T-helper 17 cell (primary cell): ENCODE measurements around the gene NCBP2. TPM values are rescaled to one million over a fixed set of nuclear protein-coding genes. Genes with fewer than 3 reads are reported as not detected.
"Not testable (repeated sequence)": the region's sequence is repeated elsewhere in the genome, so short reads cannot be mapped to it uniquely, and the experiment has no call there.

Source experiments
- ATAC-seq: fragments of 150-1000 bp; cut with Tn5 transposase; 2 replicates; pipeline ENCODE4 v1.10.0; 2021; ENCODE audit warnings: mild to moderate bottlenecking, moderate library complexity
- DNase-seq, 3 donors: peaks; one replicate each; pipeline versions ENCODE4 v3.0.0 to v3.0.0-alpha.2; 2020 to 2021
- H3K9me3 ChIP-seq: one replicate; pipeline ENCODE4 v1.7.0; 2013; ENCODE audit warnings: low read length, mild to moderate bottlenecking; ENCODE audit not compliant: control insufficient read depth, poor library complexity, severe bottlenecking
- H3K27ac Mint-ChIP-seq: one replicate; pipeline ENCODE4 v1.8.0; 2022; ENCODE audit warnings: mild to moderate bottlenecking, moderate library complexity, mixed read lengths
- H3K27me3 Mint-ChIP-seq: one replicate; pipeline ENCODE4 v1.8.0; 2022; ENCODE audit warnings: mixed read lengths
- H3K36me3 Mint-ChIP-seq: one replicate; pipeline ENCODE4 v1.8.0; 2022; ENCODE audit warnings: low read depth, mixed read lengths
- H3K4me1 Mint-ChIP-seq: one replicate; pipeline ENCODE4 v1.8.0; 2022; ENCODE audit warnings: mild to moderate bottlenecking, mixed read lengths
- H3K4me3 Mint-ChIP-seq: one replicate; pipeline ENCODE4 v1.8.0; 2022; ENCODE audit warnings: mild to moderate bottlenecking, moderate library complexity, mixed read lengths
- total RNA-seq, 4 donors: library from RNA in 2 of 4; stranded (reverse) in 2 of 4; gene quantifications; one replicate each; pipeline ENCODE4 v1.2.3 and lab custom pipeline; 2022 to 2026

NCBP2 gene
- total RNA-seq, 2 donors from 2014 or later, result 48.7 to 51.7 TPM

- ATAC-seq (no peak), DNase-seq (no peak)
- Mint-ChIP-seq H3K4me3 (no peak overlapping the region), H3K4me1 (peaks cover 9% of the 10 kb centered on the region), H3K27ac (no peak overlapping the region), H3K36me3 (peaks cover 4% of the 10 kb centered on the region), H3K27me3 (peaks cover 5% of the 10 kb centered on the region)
- H3K9me3 ChIP-seq, result no peaks in the 10 kb centered on the region
These were observed 21.3 kb upstream of the NCBP2 start for GRCh38 chr3:196963631-196963953.

GRCh38 chr3:196962930-196963630, 20.8 kb upstream of the NCBP2 start:
- H3K4me1 Mint-ChIP-seq, result peaks cover 7% of the 10 kb centered on the region
- no peak for DNase-seq
- H3K4me3 Mint-ChIP-seq, result no peak overlapping the region
- H3K36me3 Mint-ChIP-seq, result peaks cover 4% of the 10 kb centered on the region
- no peak overlapping the region for H3K27ac Mint-ChIP-seq
- peaks cover 5% of the 10 kb centered on the region for H3K27me3 Mint-ChIP-seq
- H3K9me3 ChIP-seq, result no peaks in the 10 kb centered on the region
- ATAC-seq, result no peak

- no peaks in the 10 kb centered on the region for H3K9me3 ChIP-seq
- DNase-seq (no peak), ATAC-seq (no peak)
- H3K4me3 Mint-ChIP-seq, result no peak overlapping the region
- peaks cover 4% of the 10 kb centered on the region for H3K36me3 Mint-ChIP-seq
- H3K27me3 Mint-ChIP-seq, result peaks cover 5% of the 10 kb centered on the region
- no peak overlapping the region for H3K27ac Mint-ChIP-seq
- peaks cover 4% of the 10 kb centered on the region for H3K4me1 Mint-ChIP-seq
These were observed 20.0 kb upstream of the NCBP2 start for GRCh38 chr3:196962108-196962929.

- Mint-ChIP-seq H3K27ac (no peak overlapping the region), H3K36me3 (peaks cover 4% of the 10 kb centered on the region)
- ATAC-seq, result no peak
These were observed 12.5 kb upstream of the NCBP2 start for GRCh38 chr3:196954832-196955231.

GRCh38 chr3:196951371-196951770, 9.0 kb upstream of the NCBP2 start:
- H3K36me3 Mint-ChIP-seq, result no peaks in the 10 kb centered on the region
- ATAC-seq (no peak), DNase-seq (no peak)
- no peak overlapping the region for H3K27ac Mint-ChIP-seq
- no peaks in the 10 kb centered on the region for H3K9me3 ChIP-seq
- H3K27me3 Mint-ChIP-seq, result no peaks in the 10 kb centered on the region
- peaks cover 2% of the 10 kb centered on the region for H3K4me1 Mint-ChIP-seq
- H3K4me3 Mint-ChIP-seq, result no peak overlapping the region

More at GRCh38 chr3:196954832-196955231, 12.5 kb upstream of the NCBP2 start:
- no peak overlapping the region for H3K4me3 Mint-ChIP-seq
- no peaks in the 10 kb centered on the region for H3K9me3 ChIP-seq
- peaks cover 5% of the 10 kb centered on the region for H3K27me3 Mint-ChIP-seq
- DNase-seq, result no peak
- H3K4me1 Mint-ChIP-seq, result peaks cover 4% of the 10 kb centered on the region

GRCh38 chr3:196949750-196950149, 7.4 kb upstream of the NCBP2 start:
- DNase-seq (no peak), ATAC-seq (no peak)
- Mint-ChIP-seq H3K4me3 (no peak overlapping the region), H3K4me1 (peaks cover 4% of the 10 kb centered on the region), H3K27me3 (no peaks in the 10 kb centered on the region), H3K27ac (no peak overlapping the region), H3K36me3 (no peaks in the 10 kb centered on the region)
- no peaks in the 10 kb centered on the region for H3K9me3 ChIP-seq

- no peaks in the 10 kb centered on the region for H3K36me3 Mint-ChIP-seq
- DNase-seq, result no peak
- no peaks in the 10 kb centered on the region for H3K9me3 ChIP-seq
- no peak overlapping the region for H3K27ac Mint-ChIP-seq
- H3K4me1 Mint-ChIP-seq, result peaks cover 6% of the 10 kb centered on the region
- H3K27me3 Mint-ChIP-seq, result no peaks in the 10 kb centered on the region
- ATAC-seq, result no peak
- H3K4me3 Mint-ChIP-seq, result no peak overlapping the region
These were observed 6.9 kb upstream of the NCBP2 start for GRCh38 chr3:196949285-196949619.

GRCh38 chr3:196948442-196949284, 6.3 kb upstream of the NCBP2 start:
- Mint-ChIP-seq H3K27ac (no peak overlapping the region), H3K4me3 (no peak overlapping the region), H3K36me3 (no peaks in the 10 kb centered on the region), H3K27me3 (no peaks in the 10 kb centered on the region), H3K4me1 (peaks cover 10% of the 10 kb centered on the region)
- H3K9me3 ChIP-seq, result no peaks in the 10 kb centered on the region
- ATAC-seq, result no peak
- DNase-seq, result no peak

- H3K27ac Mint-ChIP-seq, result no peak overlapping the region
- DNase-seq (no peak), ATAC-seq (no peak)
- H3K27me3 Mint-ChIP-seq, result no peaks in the 10 kb centered on the region
- H3K36me3 Mint-ChIP-seq, result no peaks in the 10 kb centered on the region
- H3K9me3 ChIP-seq, result no peaks in the 10 kb centered on the region
- no peak overlapping the region for H3K4me3 Mint-ChIP-seq
- H3K4me1 Mint-ChIP-seq, result peaks cover 17% of the 10 kb centered on the region
These were observed 5.6 kb upstream of the NCBP2 start for GRCh38 chr3:196947860-196948441.

- no peak for DNase-seq
- Mint-ChIP-seq H3K36me3 (peaks cover 2% of the 10 kb centered on the region), H3K27me3 (no peaks in the 10 kb centered on the region), H3K27ac (no peak overlapping the region), H3K4me3 (no peak overlapping the region), H3K4me1 (peaks cover 20% of the 10 kb centered on the region)
- no peaks in the 10 kb centered on the region for H3K9me3 ChIP-seq
- ATAC-seq, result no peak
These were observed 5.0 kb upstream of the NCBP2 start for GRCh38 chr3:196947136-196947859.

- Mint-ChIP-seq H3K4me1 (peaks cover 35% of the 10 kb centered on the region), H3K27ac (peak overlapping the region; percentile 100), H3K4me3 (peak overlapping the region; percentile 99)
- not testable (repeated sequence) for H3K27me3 Mint-ChIP-seq, H3K36me3 Mint-ChIP-seq, ATAC-seq, DNase-seq, H3K9me3 ChIP-seq
These were observed 1.9 kb upstream of the NCBP2 start for GRCh38 chr3:196944037-196944790.

GRCh38 chr3:196942915-196943277, 568 bp upstream of the NCBP2 start:
- H3K36me3 Mint-ChIP-seq, result peaks cover 7% of the 10 kb centered on the region
- peak overlapping the region; percentile 99 for H3K4me3 Mint-ChIP-seq
- H3K9me3 ChIP-seq, result no peaks in the 10 kb centered on the region
- peak in 1 of 3 donors; percentile 13 for DNase-seq
- no peaks in the 10 kb centered on the region for H3K27me3 Mint-ChIP-seq
- peaks cover 35% of the 10 kb centered on the region for H3K4me1 Mint-ChIP-seq
- no peak for ATAC-seq
- H3K27ac Mint-ChIP-seq, result peak overlapping the region; percentile 100
